ENCODE data around the gene EHD4.

DNA sequence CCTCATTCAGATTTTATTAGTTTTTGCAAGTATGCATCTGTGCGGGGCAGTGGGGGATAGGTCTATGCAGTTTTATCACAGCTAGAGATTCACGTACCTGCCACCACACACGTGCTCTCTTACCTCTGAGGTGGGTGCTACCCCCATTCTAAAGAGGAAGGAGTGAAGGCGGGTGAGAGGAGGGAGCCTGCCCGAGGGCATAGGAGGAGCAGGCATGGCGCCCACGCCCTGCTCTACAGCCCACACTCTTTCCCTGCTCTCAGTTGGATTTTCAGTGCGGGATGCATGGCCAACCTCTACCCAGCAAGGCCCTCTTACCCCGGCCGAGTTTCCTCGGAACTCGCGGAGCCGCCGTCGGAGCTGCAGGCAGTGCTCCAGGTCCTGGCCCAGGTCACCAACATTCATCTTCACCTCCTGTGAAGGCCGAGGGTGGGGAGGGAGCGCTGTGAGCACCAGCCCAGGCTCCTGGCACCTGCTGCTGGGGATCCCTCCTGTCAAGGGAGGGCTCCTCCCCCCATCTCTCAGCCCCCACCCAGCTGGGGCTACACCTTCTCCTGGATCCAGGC is 106.8 kb downstream of the EHD4 start:
- TF ChIP-seq ZBTB43 (CRISPR knock-in tag; IDR thresholded peaks at IDR 0.05) (no peak), SMC3 (conservative IDR thresholded peaks at IDR 0.05; ENCODE audit: insufficient read depth, low read depth, low read length) (no peak), MAFK (IDR thresholded peaks at IDR 0.05; ENCODE audit: low read length) (no peak), EHMT2 (IDR thresholded peaks at IDR 0.05) (no peak), CTCF (IDR thresholded peaks at IDR 0.05 in 2 of 3, conservative IDR thresholded peaks at IDR 0.05 in 1 of 3; ENCODE audit: insufficient read depth in 2 of 3, low read depth in 1 of 3, low read length in 3 of 3) (no peak), SPI1 (IDR thresholded peaks at IDR 0.05; ENCODE audit: borderline replicate concordance, low read depth, low read length) (no peak), ZHX1 (conservative IDR thresholded peaks at IDR 0.05; ENCODE audit: low read length) (no peak), CBX5 (IDR thresholded peaks at IDR 0.05; ENCODE audit: borderline replicate concordance, low read depth) (no peak), ZKSCAN8 (CRISPR knock-in tag; IDR thresholded peaks at IDR 0.05) (no peak), SP1 (CRISPR knock-in tag; IDR thresholded peaks at IDR 0.05) (no peak), HDAC6 (IDR thresholded peaks at IDR 0.05; ENCODE audit: low read depth, low read length) (no peak)

Data from K562 (cell line).